Activated gamma-delta T cell (primary cell): ENCODE measurements around the gene LGALS4.
A peak's percentile ranks its signal among the peaks of the same experiment; 100 is the strongest.
"Not testable (repeated sequence)": the region's sequence is repeated elsewhere in the genome, so short reads cannot be mapped to it uniquely, and the experiment has no call there.

Experiments used
- DNase-seq: peaks from one replicate; lab custom pipeline; 2025; lab: John Stamatoyannopoulos, UW
- total RNA-seq, 2 donors: gene quantifications; one replicate each; lab custom pipeline; 2026; lab: John Stamatoyannopoulos, UW

The LGALS4 gene
- 1.7 to 5.3 reads per million in 2 donors for total RNA-seq

GRCh38 chr19:38812841-38813320 lies at the start of gene LGALS4:
TSS of gene LGALS4 (minus strand) at chr19:38812945. CDS start at chr19:38812886, 59 bp downstream.
- DNase-seq: no peak

GRCh38 chr19:38861368-38861767 lies 48.6 kb upstream of the LGALS4 start:
- DNase-seq: no peak

GRCh38 chr19:38859631-38860204 lies 47.0 kb upstream of the LGALS4 start:
- DNase-seq: not testable (repeated sequence)

- no peak for DNase-seq
Measured at GRCh38 chr19:38856813-38857212, 44.1 kb upstream of the LGALS4 start.

- DNase-seq: not testable (repeated sequence)
Measured at GRCh38 chr19:38855751-38856150, 43.0 kb upstream of the LGALS4 start.

GRCh38 chr19:38854961-38855360 lies 42.2 kb upstream of the LGALS4 start:
- not testable (repeated sequence) for DNase-seq

- DNase-seq: no peak
Measured at GRCh38 chr19:38853214-38853613, 40.5 kb upstream of the LGALS4 start.

GRCh38 chr19:38852231-38853044 lies 39.7 kb upstream of the LGALS4 start:
- peak; percentile 63 for DNase-seq

- DNase-seq: peak; percentile 78
Measured at GRCh38 chr19:38851622-38852230, 39.0 kb upstream of the LGALS4 start.

- DNase-seq: no peak
Measured at GRCh38 chr19:38850976-38851621, 38.4 kb upstream of the LGALS4 start.

- peak; percentile 77 for DNase-seq
Measured at GRCh38 chr19:38850436-38850975, 37.8 kb upstream of the LGALS4 start.

- DNase-seq: peak; percentile 99
Measured at GRCh38 chr19:38849860-38850435, 37.2 kb upstream of the LGALS4 start, which contains the start of gene HNRNPL. TSS of gene HNRNPL (minus strand) at chr19:38849986. CDS start at chr19:38849966, 20 bp downstream.

- DNase-seq: peak; percentile 99
Measured at GRCh38 chr19:38849147-38849859, 36.6 kb upstream of the LGALS4 start.

- DNase-seq: no peak
Measured at GRCh38 chr19:38848299-38849146, 35.8 kb upstream of the LGALS4 start.

- DNase-seq: no peak
Measured at GRCh38 chr19:38846097-38846496, 33.4 kb upstream of the LGALS4 start.

GRCh38 chr19:38845374-38846024 lies 32.8 kb upstream of the LGALS4 start:
- no peak for DNase-seq

GRCh38 chr19:38844093-38844686 lies 31.4 kb upstream of the LGALS4 start:
- DNase-seq: no peak

GRCh38 chr19:38843175-38843758 lies 30.5 kb upstream of the LGALS4 start:
- DNase-seq: no peak
